Mucosa of gallbladder (tissue), 1 donor: ENCODE data around the gene INPPL1. TPM values are rescaled to one million over a fixed set of nuclear protein-coding genes. Genes with fewer than 3 reads are reported as not detected.
A peak's percentile ranks its signal among the peaks of the same experiment; 100 is the strongest.

ENCODE experiments used
- DNase-seq: peaks from one replicate; pipeline ENCODE4 v3.0.0-alpha.2; 2020; ENCODE audit warnings: low spot score
- total RNA-seq: library from RNA; stranded (reverse); gene quantifications from one replicate; pipeline ENCODE4 v1.2.1, GENCODE V29; 2021
- donor health status: DM: no; HTN: no; CAD: no.

INPPL1 gene
- total RNA-seq, 1 donor from 2014 or later = 225 TPM

GRCh38 chr11:72216638-72217037, 7.9 kb upstream of the INPPL1 start, which contains the start of gene FOLR2:
TSS of gene FOLR2 (plus strand) at chr11:72216794. CDS start at chr11:72218585, 1,791 bp downstream.
- no peak for DNase-seq

- no peak for DNase-seq
Measured at GRCh38 chr11:72217841-72218240, 6.7 kb upstream of the INPPL1 start.

GRCh38 chr11:72218251-72218745, 6.3 kb upstream of the INPPL1 start:
- no peak for DNase-seq

DNA sequence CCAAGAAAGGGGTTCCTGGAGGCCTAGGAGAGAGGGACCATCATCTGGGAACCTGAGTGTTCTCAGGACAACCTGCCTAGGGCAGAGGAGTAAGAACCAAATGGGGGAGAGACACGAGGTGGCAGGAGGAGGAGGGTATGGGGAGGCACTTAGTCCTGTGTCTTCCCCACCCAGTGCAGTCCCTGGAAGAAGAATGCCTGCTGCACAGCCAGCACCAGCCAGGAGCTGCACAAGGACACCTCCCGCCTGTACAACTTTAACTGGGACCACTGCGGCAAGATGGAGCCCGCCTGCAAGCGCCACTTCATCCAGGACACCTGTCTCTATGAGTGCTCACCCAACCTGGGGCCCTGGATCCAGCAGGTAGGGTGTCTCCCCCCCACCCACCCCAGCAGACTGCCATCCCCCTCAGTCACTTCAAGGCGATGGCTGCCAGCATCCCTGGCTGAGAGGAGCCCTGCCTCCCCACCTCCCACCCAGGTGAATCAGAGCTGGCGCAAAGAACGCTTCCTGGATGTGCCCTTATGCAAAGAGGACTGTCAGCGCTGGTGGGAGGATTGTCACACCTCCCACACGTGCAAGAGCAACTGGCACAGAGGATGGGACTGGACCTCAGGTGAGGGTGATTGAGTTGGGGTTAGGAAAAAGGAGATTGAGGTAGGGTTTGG, 3.7 kb upstream of the INPPL1 start:
- no peak for DNase-seq

DNA sequence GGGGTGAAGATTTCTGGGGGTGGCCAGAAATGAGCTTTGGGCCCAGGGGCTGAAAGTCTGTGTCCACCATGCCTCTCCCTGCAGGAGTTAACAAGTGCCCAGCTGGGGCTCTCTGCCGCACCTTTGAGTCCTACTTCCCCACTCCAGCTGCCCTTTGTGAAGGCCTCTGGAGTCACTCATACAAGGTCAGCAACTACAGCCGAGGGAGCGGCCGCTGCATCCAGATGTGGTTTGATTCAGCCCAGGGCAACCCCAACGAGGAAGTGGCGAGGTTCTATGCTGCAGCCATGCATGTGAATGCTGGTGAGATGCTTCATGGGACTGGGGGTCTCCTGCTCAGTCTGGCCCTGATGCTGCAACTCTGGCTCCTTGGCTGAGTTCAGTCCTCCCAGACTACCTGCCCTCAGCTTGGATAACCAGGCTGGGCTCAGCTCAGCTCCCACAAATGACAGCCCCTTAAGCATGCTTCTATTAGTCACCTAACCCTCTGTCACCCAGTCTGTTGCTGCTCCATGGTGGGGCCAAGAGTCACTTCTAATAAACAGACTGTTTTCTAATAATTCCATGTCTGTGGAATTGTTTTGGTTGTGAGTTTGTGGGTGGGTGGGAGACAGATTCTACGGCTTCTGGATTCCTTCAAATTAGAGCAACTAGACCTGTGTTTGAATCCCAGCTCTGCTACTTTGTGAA, 3.0 kb upstream of the INPPL1 start:
- no peak for DNase-seq

DNA sequence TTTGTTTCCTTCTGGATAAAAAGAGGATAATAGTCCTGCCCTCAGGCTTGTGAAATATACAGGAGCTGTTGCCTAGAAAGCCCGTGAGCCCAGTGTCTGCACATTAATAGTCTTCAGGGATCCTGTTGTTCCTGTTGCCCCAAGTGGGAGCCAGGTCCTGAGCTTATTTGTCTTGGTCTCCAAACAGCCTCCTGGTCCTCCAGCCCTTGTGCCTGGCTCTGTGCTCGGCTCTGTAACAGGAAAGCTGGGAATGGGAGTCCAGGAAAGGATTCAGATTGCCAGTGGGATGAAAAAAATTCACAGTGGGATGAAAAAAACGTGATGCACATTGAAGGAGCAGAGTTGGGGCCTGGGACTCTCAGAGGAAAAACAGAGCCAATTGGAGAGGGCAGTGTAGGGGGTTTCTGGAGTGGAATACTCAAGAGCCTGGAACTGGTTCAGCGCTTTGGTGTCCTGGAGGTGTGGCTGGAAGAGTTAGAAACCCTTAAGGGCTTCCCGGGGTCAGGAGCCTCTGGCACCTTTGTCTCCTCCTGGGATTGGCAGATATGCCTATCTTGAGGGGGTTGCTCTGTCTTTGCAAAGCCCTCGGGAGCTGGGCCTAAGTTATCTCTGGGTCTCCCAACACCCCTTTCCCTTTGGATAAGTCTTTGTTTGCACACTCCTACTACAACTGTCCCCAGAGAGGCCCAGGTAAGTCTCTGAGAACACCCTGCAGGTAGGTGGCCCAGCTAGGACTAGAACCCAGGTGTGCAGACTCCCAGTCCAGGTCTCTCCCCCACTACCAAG, 2.3 kb upstream of the INPPL1 start:
- no peak for DNase-seq

DNA sequence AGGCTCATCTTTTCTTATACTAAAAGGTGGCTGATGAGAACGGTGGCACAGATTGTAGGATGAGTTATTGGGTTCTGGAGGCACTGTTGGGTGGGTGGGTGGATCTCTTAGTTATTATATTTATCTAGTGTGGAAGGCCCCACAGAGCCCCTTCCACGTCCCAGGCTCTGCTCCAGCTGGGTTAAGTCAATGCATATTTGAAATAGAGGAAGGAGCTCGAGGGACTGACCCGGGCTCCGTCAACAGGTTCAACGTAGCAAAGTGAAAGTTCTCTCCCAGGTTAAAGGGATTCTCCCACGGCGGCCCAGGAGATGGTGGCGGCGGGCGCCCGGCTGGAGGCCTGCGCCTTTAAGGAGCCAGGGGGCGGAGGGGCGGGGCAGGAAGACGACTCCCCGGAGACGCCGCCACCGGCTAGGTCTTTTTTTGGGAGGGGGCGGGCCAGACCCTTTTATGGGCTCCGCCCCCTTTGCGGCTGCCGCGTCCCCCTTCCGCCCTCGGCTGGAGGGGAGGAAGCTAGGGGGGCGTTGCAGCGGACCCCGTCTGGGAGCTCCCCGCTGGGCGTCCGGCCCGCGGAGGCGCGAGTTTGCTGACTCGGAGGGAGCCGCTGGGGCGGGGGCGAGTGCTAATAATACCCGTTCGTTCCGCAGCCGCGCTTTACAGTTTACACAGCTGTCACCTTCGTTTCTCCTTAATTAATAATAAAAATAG, 1.5 kb upstream of the INPPL1 start:
- DNase-seq = peak; percentile 94

- DNase-seq = peak; percentile 62
Measured at GRCh38 chr11:72223615-72224563, 678 bp upstream of the INPPL1 start.

DNA sequence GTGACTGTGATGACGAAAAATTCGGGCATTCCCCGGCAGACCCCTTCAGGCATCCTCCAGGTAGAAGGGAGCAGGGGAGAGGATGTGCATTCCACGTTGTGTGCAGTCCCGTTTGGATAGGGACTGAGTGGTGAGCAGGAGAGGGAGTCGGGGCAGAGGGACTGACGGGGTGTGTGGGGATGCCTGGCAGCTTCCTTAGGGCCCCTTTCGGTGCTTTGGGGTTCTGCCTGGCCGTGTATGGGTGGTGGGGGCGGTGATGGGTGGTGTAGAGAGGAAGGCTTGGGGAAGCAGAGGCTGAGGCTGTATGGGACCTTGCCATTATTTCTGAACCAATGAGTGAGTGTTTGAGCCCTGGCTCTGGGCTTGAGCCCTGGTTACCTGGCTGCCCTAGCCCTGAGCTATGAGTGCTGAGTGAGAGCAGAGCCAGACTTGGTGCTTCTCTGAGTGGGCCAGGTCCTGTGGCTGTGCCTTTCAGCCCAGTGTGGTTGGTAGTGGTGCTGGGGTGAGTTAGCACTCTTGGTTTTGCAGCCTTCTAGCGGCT, 914 bp downstream of the INPPL1 start:
- no peak for DNase-seq

- DNase-seq = no peak
Measured at GRCh38 chr11:72226701-72227100, 2.1 kb downstream of the INPPL1 start.

GRCh38 chr11:72227316-72228228, 3.0 kb downstream of the INPPL1 start:
- no peak for DNase-seq

- no peak for DNase-seq
Measured at GRCh38 chr11:72228229-72228843, 3.8 kb downstream of the INPPL1 start.

GRCh38 chr11:72228844-72229231, 4.3 kb downstream of the INPPL1 start:
- DNase-seq = no peak

- no peak for DNase-seq
Measured at GRCh38 chr11:72229336-72229924, 4.9 kb downstream of the INPPL1 start.

DNA sequence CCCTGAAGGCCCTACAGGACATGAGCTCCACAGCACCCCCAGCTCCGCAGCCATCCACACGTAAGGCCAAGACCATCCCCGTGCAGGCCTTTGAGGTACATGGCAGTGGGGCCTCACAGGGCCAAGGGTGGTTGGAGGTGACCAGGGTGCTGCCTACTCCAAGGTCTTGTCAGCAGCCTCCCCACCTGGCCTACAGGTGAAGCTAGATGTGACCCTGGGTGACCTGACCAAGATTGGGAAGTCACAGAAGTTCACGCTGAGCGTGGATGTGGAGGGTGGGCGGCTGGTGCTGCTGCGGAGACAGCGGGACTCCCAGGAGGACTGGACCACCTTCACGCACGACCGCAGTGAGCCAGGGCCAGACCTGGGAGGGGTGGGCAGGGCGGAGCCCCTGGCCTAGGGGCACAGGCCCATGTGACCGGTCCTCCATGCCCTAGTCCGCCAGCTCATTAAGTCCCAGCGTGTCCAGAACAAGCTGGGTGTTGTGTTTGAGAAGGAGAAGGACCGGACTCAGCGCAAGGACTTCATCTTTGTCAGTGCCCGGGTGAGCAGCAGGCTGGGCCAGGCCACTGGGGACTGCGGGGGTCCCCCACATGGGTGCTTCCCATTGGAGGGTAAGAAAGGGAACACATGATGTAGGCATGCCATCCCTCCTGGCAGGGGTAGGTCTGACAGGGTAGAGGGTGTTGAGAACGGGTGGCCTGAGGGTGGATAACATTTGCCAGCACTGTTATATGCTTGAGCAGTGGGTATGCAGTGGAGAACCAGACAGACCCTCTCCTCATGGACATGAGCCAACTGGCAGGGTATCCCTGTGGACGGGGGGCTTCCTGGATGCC, 5.6 kb downstream of the INPPL1 start:
- DNase-seq = no peak

DNA sequence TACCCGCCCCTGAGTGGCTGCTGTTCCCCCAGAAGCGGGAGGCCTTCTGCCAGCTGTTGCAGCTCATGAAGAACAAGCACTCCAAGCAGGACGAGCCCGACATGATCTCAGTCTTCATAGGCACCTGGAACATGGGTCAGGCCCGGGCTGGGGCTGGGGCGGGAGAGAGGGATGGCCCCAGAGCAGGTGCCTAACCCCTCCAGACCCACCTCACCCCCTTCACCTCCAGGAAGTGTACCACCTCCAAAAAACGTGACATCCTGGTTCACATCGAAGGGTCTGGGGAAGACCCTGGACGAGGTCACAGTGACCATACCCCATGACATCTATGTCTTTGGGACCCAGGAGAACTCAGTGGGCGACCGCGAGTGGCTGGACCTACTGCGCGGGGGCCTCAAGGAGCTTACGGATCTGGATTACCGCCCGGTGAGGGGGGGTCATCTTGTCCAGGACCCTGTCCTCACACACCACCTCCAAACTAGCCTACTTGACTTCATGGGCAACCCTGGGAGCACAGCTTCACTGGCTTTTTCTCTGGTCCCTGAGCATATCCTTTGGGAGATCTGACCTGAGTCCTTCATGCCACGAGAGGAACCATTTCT, 6.3 kb downstream of the INPPL1 start:
- DNase-seq = no peak
